IMR-90 (cell line): Measurements from ENCODE around the gene ZMIZ1. TPM values are rescaled to one million over a fixed set of nuclear protein-coding genes. Genes with fewer than 3 reads are reported as not detected.

Experiments used
- ATAC-seq: fragments of 200-7000 bp; cut with Tn5 transposase; 2 replicates; pipeline ENCODE4 v1.9.1; 2020; ENCODE audit warnings: low read depth, mild to moderate bottlenecking, moderate library complexity
- BruUV-seq: library from RNA; stranded (reverse); fragments of 400-500 nt; replicated peaks from 2 replicates; lab custom pipeline; 2021; lab: Mats Ljungman, UMichigan
- CTCF ChIA-PET: fragments of 300-600 bp; formaldehyde crosslinking; extraction: SDS; loops from one replicate; lab custom pipeline; 2021; ENCODE audit warnings: antibody characterized with exemption; lab: Yijun Ruan, JAX
- POLR2A ChIA-PET: fragments of 300-600 bp; sonication (Branson Sonifier 250); formaldehyde crosslinking; loops from one replicate; lab custom pipeline; 2022; ENCODE audit warnings: antibody characterized with exemption; ENCODE audit not compliant: unreplicated experiment; lab: Charles Lee
- DNase-seq: peaks from one replicate; pipeline ENCODE4 v3.0.0; 2013
- H2AFZ ChIP-seq: replicated peaks from 2 replicates; pipeline ENCODE3; 2013; ENCODE audit warnings: low read length, mild to moderate bottlenecking; ENCODE audit not compliant: poor library complexity
- H2AK5ac ChIP-seq: 2 replicates; pipeline ENCODE4 v1.6.1; 2013; ENCODE audit warnings: low read depth, low read length, inconsistent platforms
- H2AK9ac ChIP-seq: replicated peaks from 2 replicates; pipeline ENCODE3; 2013; ENCODE audit warnings: mild to moderate bottlenecking, low read depth, low read length, moderate library complexity; ENCODE audit not compliant: poor library complexity
- H2BK120ac ChIP-seq: 2 replicates; pipeline ENCODE4 v1.6.1; 2013; ENCODE audit warnings: low read depth, low read length, inconsistent platforms
- H2BK15ac ChIP-seq: 3 replicates; pipeline ENCODE4 v1.6.1; 2013; ENCODE audit warnings: low read depth, low read length, inconsistent platforms
- H2BK20ac ChIP-seq: 2 replicates; pipeline ENCODE4 v1.6.1; 2013; ENCODE audit warnings: low read depth, mild to moderate bottlenecking, inconsistent platforms, low read length, moderate library complexity
- H2BK5ac ChIP-seq: 2 replicates; pipeline ENCODE4 v1.6.1; 2013; ENCODE audit warnings: mild to moderate bottlenecking, low read depth, low read length, inconsistent platforms; ENCODE audit not compliant: poor library complexity, severe bottlenecking
- H3K14ac ChIP-seq: replicated peaks from 2 replicates; pipeline ENCODE4 v1.6.1; 2013; ENCODE audit warnings: low read depth, low read length, inconsistent platforms
- H3K18ac ChIP-seq: 2 replicates; pipeline ENCODE4 v1.6.1; 2013; ENCODE audit warnings: low read depth, low read length, control low read depth
- H3K23ac ChIP-seq: 2 replicates; pipeline ENCODE4 v1.6.1; 2013; ENCODE audit warnings: low read depth, low read length, inconsistent platforms
- H3K27ac ChIP-seq: 2 replicates; pipeline ENCODE4 v1.5.1; 2013; ENCODE audit warnings: mild to moderate bottlenecking, control low read depth, low read length; ENCODE audit not compliant: insufficient read depth
- H3K27me3 ChIP-seq: 2 replicates; pipeline ENCODE4 v1.6.1; 2013; ENCODE audit warnings: low read length; ENCODE audit not compliant: control insufficient read depth, insufficient read depth
- H3K36me3 ChIP-seq: 2 replicates; pipeline ENCODE4 v1.6.1; 2013; ENCODE audit warnings: low read length, mixed read lengths; ENCODE audit not compliant: control insufficient read depth, insufficient read depth
- H3K4ac ChIP-seq: 2 replicates; pipeline ENCODE4 v1.6.1; 2013; ENCODE audit warnings: low read depth, low read length, inconsistent platforms
- H3K4me1 ChIP-seq: 2 replicates; pipeline ENCODE4 v1.6.1; 2013; ENCODE audit warnings: low read length, mixed read lengths; ENCODE audit not compliant: control insufficient read depth, insufficient read depth
- H3K4me2 ChIP-seq: 2 replicates; pipeline ENCODE4 v1.6.1; 2013; ENCODE audit warnings: low read depth, mild to moderate bottlenecking, control low read depth, low read length, moderate library complexity
- H3K4me3 ChIP-seq: 2 replicates; pipeline ENCODE4 v1.5.1; 2013; ENCODE audit warnings: low read depth, mild to moderate bottlenecking, control low read depth, low read length, moderate library complexity; ENCODE audit not compliant: insufficient read depth
- H3K56ac ChIP-seq: 2 replicates; pipeline ENCODE4 v1.6.1; 2013; ENCODE audit warnings: low read length, inconsistent platforms; ENCODE audit not compliant: insufficient read depth; ENCODE audit errors: extremely low read depth
- H3K79me1 ChIP-seq, 2 experiments: 2 replicates each; pipeline ENCODE4 v1.6.1; 2013; ENCODE audit warnings: low read length in 2 of 2, inconsistent platforms in 1 of 2, low read depth in 1 of 2
- H3K9ac ChIP-seq: 2 replicates; pipeline ENCODE4 v1.6.1; 2013; ENCODE audit warnings: low read depth, low read length, control low read depth
- H3K9me1 ChIP-seq: 2 replicates; pipeline ENCODE4 v1.6.1; 2013; ENCODE audit warnings: low read length, inconsistent platforms; ENCODE audit not compliant: insufficient read depth
- H3K9me3 ChIP-seq: 2 replicates; pipeline ENCODE4 v1.6.1; 2013; ENCODE audit warnings: low read length; ENCODE audit not compliant: control insufficient read depth, insufficient read depth
- H4K20me1 ChIP-seq: 2 replicates; pipeline ENCODE4 v1.6.1; 2013; ENCODE audit warnings: low read length, inconsistent platforms; ENCODE audit not compliant: insufficient read depth
- H4K5ac ChIP-seq: 2 replicates; pipeline ENCODE4 v1.6.1; 2013; ENCODE audit warnings: mild to moderate bottlenecking, low read depth, low read length, control low read depth
- H4K8ac ChIP-seq, 2 experiments: 2 replicates each; pipeline ENCODE4 v1.6.1; 2013; ENCODE audit warnings: low read depth in 2 of 2, low read length in 2 of 2, control low read depth in 1 of 2, inconsistent platforms in 1 of 2
- H4K91ac ChIP-seq: 2 replicates; pipeline ENCODE4 v1.6.1; 2013; ENCODE audit warnings: low read depth, low read length, inconsistent platforms; ENCODE audit not compliant: insufficient read depth
- CEBPB ChIP-seq: IDR thresholded peaks from 2 replicates; pipeline ENCODE4 v1.6.1; 2012; ENCODE audit warnings: low read depth, low read length, improper control_type of control experiment
- SMC3 ChIP-seq: fragments of 150-350 bp; IDR thresholded peaks from 2 replicates; pipeline ENCODE4 v1.6.1; 2016; ENCODE audit warnings: low read depth, mild to moderate bottlenecking, antibody characterized with exemption, low read length, moderate library complexity
- WGBS, 2 experiments: methylation state at CpG; one replicate each; pipeline versions ENCODE4 v1.1.5 to v1.1.7; 2013; ENCODE audit warnings: missing lambda C conversion rate in 2 of 2; ENCODE audit not compliant: insufficient read length in 1 of 2; ENCODE audit errors: extremely low coverage in 2 of 2; 5-methylcytosine and 5-hydroxymethylcytosine counted together
- dilution Hi-C: fragments of 300-500 bp; cut with HindIII; formaldehyde crosslinking; loops from one replicate; pipeline ENCODE4 v1.14.3; 2018; ENCODE audit warnings: low sequenced_read_pairs; ENCODE audit not compliant: unreplicated experiment
- in situ Hi-C: fragments of 300-500 bp; cut with MboI; formaldehyde crosslinking; loops from 3 replicates; pipeline ENCODE4 v1.14.3; 2019; ENCODE audit warnings: low sequenced_read_pairs, inconsistent platforms, mixed read lengths
- intact Hi-C: fragments of 100-400 bp; cut with micrococcal nuclease; formaldehyde crosslinking; loops from 2 replicates; pipeline ENCODE4 v1.10.0; 2022
- polyA plus RNA-seq, 3 experiments: library from polyadenylated mRNA; depleted of rRNA; stranded (reverse); fragments of >200 nt; gene quantifications; 2 replicates each; pipeline ENCODE4 v1.2.3, GENCODE V29; 2012; ENCODE audit warnings: low replicate concordance in 1 of 3
- total RNA-seq: library from RNA; depleted of rRNA; stranded (reverse); fragments of >200 nt; gene quantifications from 2 replicates; pipeline ENCODE4 v1.2.3, GENCODE V29; 2012

The ZMIZ1 gene
- total and polyA plus RNA-seq, 2 of the 4 experiments (the other 2 are of a cell fraction), result 6.6 to 48.7 TPM

GRCh38 chr10:79274279-79275104 is 205.7 kb downstream of the ZMIZ1 start:
- Histone ChIP-seq H3K18ac (no peak overlapping the region), H3K4me3 (no peak overlapping the region), H3K14ac (peak overlapping the region; percentile 45; the same call in 1 of the 2 replicates), H3K9ac (no peak overlapping the region), H3K9me1 (peaks cover 47% of the 10 kb centered on the region), H2BK5ac (no peak overlapping the region), H4K5ac (no peak overlapping the region), H3K4me1 (peaks cover 24% of the 10 kb centered on the region), H2BK120ac (no peak overlapping the region), H2BK15ac (no peak overlapping the region), H4K91ac (no peak overlapping the region), H3K9me3 (no peaks in the 10 kb centered on the region), H2AFZ (peak overlapping the region; percentile 14), H4K8ac (no peak overlapping the region; a peak in 1 of 4 replicates), H3K4ac (peak overlapping the region; percentile 14), H3K4me2 (no peak overlapping the region), H4K20me1 (peaks cover 86% of the 10 kb centered on the region), H2AK5ac (peak overlapping the region; percentile 48; the same call in 1 of the 2 replicates), H2BK20ac (no peak overlapping the region), H3K27ac (no peak overlapping the region), H3K23ac (peak overlapping the region; percentile 52; the same call in 1 of the 2 replicates), H3K27me3 (no peaks in the 10 kb centered on the region), H3K56ac (no peak overlapping the region), H3K79me1 (peaks cover 64 to 86% of the 10 kb centered on the region in 2 experiments), H2AK9ac (peak overlapping the region; percentile 0), H3K36me3 (peaks cover 42% of the 10 kb centered on the region)
- in situ Hi-C loops (no loop called here), dilution Hi-C loops (no loop called here), intact Hi-C loops (no loop called here)
- 36% methylated on average over 10 of the region's 32 CpGs; no CpG with 5 or more reads in 1 of the 2 experiments for WGBS, 2 experiments
- BruUV-seq, result no TSS peak
- TF ChIP-seq SMC3 (no peak), CEBPB (peak; percentile 79)
- ChIA-PET CTCF (no interaction called here), POLR2A (no interaction called here)
- peak; percentile 15 for ATAC-seq
- DNase-seq, result no peak
